GM21367 (cell line): Measurements from ENCODE around the gene NEK10.

Experiments
- ATAC-seq: cut with Tn5 transposase; IDR thresholded peaks from one replicate; pipeline ENCODE4 v1.9.1; 2021; ENCODE audit not compliant: unreplicated experiment

The NEK10 gene

GRCh38 chr3:27253831-27254230 is 115.4 kb downstream of the NEK10 start:
- peak; percentile 91 for ATAC-seq

DNA sequence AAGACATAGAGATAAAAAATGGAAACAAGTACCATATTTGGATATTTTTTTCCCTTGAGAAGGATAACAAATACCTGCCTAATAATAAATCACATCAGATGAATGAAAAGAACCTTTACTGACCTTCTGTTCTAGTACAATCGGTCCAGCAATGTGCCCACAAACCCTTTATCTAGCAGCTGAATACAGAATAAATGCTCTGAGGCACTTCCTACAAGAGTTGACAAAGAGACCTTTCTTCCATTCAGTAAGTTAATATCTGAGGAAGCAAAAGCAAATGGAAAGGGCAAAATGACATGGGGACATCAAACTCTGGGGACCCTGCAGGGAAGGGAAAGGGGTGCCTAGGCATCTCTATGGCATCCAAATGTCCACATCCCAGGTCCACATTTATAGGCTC is 115.8 kb downstream of the NEK10 start:
- ATAC-seq, result no peak

DNA sequence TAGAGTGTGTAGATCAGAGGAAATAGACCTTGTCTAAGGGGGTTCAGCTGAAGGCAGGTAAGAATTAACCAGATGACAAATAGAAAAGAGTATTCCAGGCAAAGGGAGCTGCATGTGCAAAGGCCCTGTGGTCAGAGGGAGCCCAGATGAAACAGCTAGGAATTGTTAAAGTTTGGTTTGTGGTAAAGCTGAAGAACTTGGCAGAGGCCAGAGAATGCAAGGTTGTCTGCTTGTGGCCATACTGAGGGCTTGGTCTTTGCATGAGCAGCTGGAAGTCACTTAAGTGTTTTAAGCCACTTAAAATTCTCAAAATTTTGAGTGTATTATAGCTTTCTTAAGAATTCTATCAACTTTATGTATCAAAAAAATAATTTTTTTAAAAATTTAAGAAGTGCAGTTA is 116.5 kb downstream of the NEK10 start:
- no peak for ATAC-seq

DNA sequence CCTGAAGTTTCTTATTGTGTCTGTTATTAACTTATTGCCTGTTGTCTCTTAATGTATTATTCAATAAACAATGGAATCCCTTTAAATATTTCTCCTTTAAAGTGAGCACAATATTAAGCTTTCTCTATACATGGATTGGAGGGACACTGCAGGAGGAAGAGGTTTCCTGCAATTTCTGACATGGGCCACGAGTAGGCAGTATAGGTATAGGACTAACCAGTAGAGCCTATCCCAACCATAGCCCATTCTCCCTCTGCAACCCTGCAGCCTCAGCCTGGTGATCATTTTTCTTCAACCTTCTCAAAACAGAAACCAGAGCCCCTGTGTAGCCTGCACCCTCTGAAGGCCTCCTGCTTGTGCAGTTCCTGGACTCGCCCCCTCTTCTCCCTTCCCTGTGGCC is 124.8 kb downstream of the NEK10 start:
- no peak for ATAC-seq

GRCh38 chr3:27239951-27240350 is 129.2 kb downstream of the NEK10 start:
- ATAC-seq, result no peak

DNA sequence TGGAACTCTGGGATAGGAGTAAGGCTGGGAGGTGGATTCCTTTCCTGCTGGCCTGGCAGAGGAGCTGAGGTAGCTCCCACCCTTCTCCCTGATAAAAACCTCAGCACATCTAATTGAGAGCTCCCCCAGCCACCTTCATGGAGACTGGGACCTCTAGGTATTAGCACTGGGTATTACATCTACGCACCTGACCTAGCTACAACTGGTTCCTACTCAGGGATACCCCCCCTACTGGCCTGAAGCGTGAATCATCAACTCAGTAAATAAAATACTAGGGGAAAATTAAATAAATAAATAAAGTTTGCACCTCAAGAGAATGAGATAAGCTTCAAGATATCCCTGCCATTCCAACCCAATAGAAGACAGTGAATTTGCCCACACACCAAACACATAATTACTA is 140.4 kb downstream of the NEK10 start:
- peak; percentile 58 for ATAC-seq

DNA sequence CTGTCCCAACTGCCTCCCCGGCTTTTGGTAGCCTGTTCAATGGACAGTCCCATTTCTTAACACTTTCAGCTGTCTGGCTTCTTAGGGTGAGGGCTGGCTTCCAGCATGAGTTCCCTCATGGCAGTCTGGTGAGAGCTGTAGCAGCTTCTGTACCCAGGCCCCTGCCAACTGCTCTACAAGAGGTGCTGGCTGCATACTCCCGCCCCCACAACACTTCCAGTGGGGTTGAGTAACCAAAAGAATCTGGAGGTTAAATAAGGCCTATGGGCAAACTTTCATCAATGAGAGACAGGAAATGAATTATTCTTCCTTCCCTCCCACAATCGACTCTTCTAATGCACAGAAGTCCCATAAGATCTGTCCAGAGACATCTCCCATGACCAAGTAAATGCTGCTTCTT is 145.0 kb downstream of the NEK10 start:
- no peak for ATAC-seq

DNA sequence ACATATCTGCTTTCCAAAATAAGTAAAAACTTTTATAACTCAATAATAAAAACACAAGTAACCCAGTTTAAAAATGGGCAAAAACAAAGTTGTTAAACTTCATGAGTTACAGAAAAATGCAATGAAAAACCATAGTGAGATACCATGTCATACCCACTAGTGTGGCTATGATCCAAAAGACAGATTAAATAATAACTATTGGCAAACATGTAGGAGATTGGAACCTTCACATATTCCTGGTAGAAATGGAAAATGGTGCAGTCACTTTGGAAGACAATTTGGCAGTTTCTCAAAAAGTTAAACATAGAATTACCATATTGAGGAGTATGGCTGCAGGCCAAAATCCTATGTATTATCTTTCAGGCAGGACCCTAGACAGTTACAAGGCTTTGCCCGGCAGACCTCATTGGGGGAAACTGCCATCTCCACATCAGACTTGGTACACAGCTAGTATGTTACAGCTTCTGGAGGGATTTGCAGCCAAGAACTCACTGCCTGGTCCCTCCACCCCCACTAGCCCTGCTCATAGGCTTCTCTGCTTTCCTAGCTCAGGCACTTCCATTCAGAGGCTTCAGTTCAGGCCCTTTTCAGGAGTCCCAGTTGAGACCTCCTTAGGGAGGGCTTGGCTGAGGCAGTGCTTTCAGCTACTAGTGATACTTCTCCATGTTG is 147.8 kb downstream of the NEK10 start:
- ATAC-seq, result no peak

- ATAC-seq, result no peak
Observed at GRCh38 chr3:27220166-27220565, 149.0 kb downstream of the NEK10 start.

GRCh38 chr3:27219127-27219845 is 149.9 kb downstream of the NEK10 start:
- no peak for ATAC-seq

DNA sequence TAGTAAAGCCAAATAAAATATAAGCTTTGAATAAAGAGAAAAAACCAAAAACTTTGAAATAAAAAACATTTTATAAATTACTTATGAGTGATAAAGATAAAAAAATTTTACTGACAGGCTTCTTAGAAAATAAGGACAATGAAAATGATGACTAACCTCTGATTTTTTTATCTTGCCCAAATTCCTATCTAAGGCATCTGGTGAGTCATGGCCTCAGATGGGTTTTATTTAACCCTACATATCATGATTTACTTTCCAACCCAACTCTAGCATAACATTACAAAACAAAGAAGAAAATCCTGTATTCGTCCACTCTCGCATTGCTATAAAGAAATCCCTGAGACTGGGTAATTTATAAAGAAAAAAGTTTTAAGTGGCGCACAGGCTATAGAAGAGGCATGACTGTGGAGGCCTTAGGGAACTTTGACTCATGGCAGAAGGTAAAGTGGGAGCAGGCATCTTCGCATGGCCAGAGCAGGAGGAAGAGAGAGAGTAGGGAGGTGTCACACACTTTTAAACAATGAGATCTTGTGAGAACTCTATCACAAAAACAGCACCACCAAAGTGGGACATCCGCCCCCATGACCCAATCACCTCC is 152.1 kb downstream of the NEK10 start:
- ATAC-seq, result no peak

DNA sequence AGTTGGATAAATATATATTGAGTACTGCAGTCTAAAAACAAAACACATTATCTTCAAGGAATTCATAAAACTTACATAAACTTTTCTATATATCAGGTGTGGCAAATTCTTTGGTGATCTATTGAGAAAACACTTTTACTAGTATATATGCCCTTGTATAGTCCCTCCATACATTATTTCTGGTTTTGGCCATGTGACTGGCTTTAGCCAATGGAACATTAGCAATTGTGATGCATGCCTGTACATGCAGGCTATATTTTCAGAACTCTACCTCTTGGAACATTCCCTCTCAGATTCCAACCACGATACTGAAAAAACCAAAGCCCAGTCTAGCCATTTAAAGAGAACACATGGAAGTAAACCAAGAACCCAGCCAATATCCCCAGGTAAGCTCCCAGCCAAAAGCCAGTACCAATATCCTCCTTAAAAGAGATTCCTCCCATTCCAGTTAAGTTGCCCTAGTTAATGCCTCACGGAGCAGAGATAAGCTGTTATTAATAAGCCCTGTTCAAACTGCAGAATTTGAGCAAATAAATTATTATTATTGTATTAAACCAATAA is 152.8 kb downstream of the NEK10 start:
- no peak for ATAC-seq

DNA sequence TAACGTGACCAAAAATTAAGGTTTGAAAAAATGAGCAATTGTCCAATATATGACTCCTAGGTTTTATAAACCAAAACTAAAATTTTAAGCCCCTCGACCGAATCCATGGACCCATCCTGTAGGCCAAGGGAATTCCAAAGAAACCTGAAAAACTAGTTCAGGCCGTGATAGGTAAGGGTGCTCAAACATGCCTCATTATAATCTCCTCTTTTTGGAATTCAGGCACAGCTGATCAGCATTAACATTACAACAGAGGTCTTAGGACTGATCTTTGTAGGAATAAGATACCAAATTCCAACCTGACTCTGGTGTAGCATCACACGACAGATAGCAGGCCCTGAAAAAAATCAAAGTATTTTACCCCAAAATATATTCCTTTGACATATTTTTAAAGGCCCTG is 155.7 kb downstream of the NEK10 start:
- ATAC-seq, result no peak

DNA sequence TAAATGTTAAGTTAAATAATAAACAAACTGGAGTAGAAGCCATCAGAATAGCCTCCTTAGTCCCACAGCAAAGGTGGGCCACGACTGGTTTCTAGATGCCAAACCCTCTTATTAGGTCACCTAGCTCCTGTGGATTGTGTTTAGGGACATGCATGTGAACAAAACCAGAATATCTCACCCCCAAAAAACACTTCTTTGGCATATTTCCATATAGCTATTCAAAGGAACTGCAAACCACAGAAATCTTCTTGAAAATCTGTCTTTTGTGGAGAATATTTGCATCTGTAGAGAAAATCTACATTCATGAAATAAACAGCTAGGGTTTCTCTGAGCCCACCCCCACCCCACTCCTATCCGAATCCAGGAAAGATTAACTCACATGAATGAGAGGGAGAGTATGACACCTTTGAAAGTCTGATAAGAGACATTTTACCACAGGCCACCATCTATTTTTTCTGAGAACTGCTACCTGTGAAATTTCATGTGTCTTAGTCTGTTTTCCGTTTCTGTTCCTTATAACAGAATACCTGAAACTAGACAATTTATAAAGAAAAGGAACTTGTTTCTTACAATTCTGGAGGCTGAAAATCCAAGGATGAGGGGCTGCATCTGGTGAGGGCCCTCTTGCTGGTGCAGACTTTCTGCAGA is 159.4 kb downstream of the NEK10 start:
- ATAC-seq, result peak; percentile 65

- ATAC-seq, result no peak
Observed at GRCh38 chr3:27208961-27209616, 160.1 kb downstream of the NEK10 start.

GRCh38 chr3:27202959-27203358 is 166.2 kb downstream of the NEK10 start:
- ATAC-seq, result no peak

- no peak for ATAC-seq
Observed at GRCh38 chr3:27201492-27201891, 167.7 kb downstream of the NEK10 start.

- no peak for ATAC-seq
Observed at GRCh38 chr3:27200721-27201489, 168.3 kb downstream of the NEK10 start.

DNA sequence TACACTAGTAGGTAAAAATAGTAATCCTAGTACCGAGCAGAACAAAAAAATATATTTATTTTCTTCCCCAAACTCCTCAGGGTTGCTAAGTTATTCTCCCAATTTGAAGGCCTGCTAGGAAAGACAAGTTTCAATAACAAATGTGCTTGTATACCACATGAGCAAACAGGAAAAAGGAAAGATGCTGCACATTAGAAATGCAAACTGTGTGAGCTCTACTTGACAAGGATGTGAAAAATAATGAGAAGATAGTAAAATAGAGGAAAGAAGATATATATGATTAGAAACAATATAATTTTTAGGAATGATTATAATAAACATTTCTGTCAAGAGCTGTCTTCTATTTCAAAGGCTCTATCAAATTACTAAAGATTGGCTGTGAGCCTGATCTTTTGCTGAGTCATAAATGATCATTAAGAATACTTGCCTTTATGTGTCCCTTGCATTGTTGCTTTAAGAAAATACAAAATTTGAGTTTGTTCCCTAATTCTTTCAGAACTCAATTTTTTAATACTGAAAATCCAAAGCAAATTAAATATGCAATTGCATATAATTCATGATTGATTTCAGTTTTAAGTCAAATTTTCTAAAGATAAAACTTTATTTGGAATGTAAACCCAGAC is 174.2 kb downstream of the NEK10 start:
- ATAC-seq, result no peak

GRCh38 chr3:27193056-27193455 is 176.1 kb downstream of the NEK10 start:
- ATAC-seq, result no peak
